Measurements from ENCODE around the gene TMEM50A.

TMEM50A gene

GRCh38 chr1:25343872-25344271 is 5.7 kb downstream of the TMEM50A start:
- peak; percentile 97 for DNase-seq (ENCODE audit: low read depth)
- TF ChIP-seq CTCF (conservative IDR thresholded peaks at IDR 0.05; ENCODE audit: low read length), result no peak

GRCh38 chr1:25347556-25347955 is 9.4 kb downstream of the TMEM50A start:
- TF ChIP-seq CTCF (conservative IDR thresholded peaks at IDR 0.05; ENCODE audit: low read length), result no peak
- no peak for DNase-seq (ENCODE audit: low read depth)
- no peak overlapping the region for H3K4me3 ChIP-seq (ENCODE audit: low read length)

More at GRCh38 chr1:25343872-25344271, 5.7 kb downstream of the TMEM50A start:
- H3K4me3 ChIP-seq (ENCODE audit: low read length), result no peak overlapping the region

GRCh38 chr1:25349606-25350005 is 11.5 kb downstream of the TMEM50A start:
- no peak for DNase-seq (ENCODE audit: low read depth)
- TF ChIP-seq CTCF (conservative IDR thresholded peaks at IDR 0.05; ENCODE audit: low read length), result no peak

GRCh38 chr1:25355841-25356395 is 17.8 kb downstream of the TMEM50A start:
- DNase-seq (ENCODE audit: low read depth), result no peak
- no peak for TF ChIP-seq CTCF (conservative IDR thresholded peaks at IDR 0.05; ENCODE audit: low read length)
- no peak overlapping the region for H3K4me3 ChIP-seq (ENCODE audit: low read length)

More at GRCh38 chr1:25349606-25350005, 11.5 kb downstream of the TMEM50A start:
- H3K4me3 ChIP-seq (ENCODE audit: low read length), result no peak overlapping the region

- TF ChIP-seq CTCF (conservative IDR thresholded peaks at IDR 0.05; ENCODE audit: low read length), result no peak
- no peak for DNase-seq (ENCODE audit: low read depth)
- no peak overlapping the region for H3K4me3 ChIP-seq (ENCODE audit: low read length)
These were observed 18.3 kb downstream of the TMEM50A start for GRCh38 chr1:25356441-25356840.

GRCh38 chr1:25356848-25357247 is 18.7 kb downstream of the TMEM50A start:
- no peak overlapping the region for H3K4me3 ChIP-seq (ENCODE audit: low read length)
- DNase-seq (ENCODE audit: low read depth), result peak; percentile 49
- no peak for TF ChIP-seq CTCF (conservative IDR thresholded peaks at IDR 0.05; ENCODE audit: low read length)

Data from AG10803 (cell line).